GM10266 (cell line): ENCODE data around the gene GYPC.

Experiments
- DNase-seq: peaks from one replicate; pipeline ENCODE4 v3.0.0; 2012; ENCODE audit errors: extremely low spot score
- TF ChIP-seq, protein P1 (sequence below): IDR thresholded peaks from 2 replicates; pipeline ENCODE4 v1.5.1; 2012; ENCODE audit warnings: mild to moderate bottlenecking, low read depth; ENCODE audit not compliant: control insufficient read depth, insufficient read depth; ENCODE audit errors: missing control alignments

Gene GYPC

DNA sequence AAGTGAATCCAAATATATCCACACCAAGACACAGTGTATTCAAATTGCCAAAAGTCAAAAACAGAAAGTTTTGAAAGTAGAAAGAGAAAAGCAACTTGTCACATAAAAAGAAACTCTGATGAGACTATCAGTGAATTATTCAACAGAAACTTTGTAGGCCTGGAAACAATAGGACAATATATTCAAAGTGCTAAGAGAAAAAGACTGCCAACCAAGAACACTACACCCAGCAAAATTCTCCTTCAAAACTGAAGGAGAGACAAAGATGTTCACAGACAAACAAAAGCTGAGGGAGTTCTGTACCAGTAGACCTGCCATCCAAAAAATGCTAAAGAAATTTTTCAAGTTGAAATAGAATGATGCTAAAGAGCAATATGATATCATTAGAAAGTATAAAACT is 69.6 kb downstream of the GYPC start:
- no peak for DNase-seq
- TF ChIP-seq, protein P1, sequence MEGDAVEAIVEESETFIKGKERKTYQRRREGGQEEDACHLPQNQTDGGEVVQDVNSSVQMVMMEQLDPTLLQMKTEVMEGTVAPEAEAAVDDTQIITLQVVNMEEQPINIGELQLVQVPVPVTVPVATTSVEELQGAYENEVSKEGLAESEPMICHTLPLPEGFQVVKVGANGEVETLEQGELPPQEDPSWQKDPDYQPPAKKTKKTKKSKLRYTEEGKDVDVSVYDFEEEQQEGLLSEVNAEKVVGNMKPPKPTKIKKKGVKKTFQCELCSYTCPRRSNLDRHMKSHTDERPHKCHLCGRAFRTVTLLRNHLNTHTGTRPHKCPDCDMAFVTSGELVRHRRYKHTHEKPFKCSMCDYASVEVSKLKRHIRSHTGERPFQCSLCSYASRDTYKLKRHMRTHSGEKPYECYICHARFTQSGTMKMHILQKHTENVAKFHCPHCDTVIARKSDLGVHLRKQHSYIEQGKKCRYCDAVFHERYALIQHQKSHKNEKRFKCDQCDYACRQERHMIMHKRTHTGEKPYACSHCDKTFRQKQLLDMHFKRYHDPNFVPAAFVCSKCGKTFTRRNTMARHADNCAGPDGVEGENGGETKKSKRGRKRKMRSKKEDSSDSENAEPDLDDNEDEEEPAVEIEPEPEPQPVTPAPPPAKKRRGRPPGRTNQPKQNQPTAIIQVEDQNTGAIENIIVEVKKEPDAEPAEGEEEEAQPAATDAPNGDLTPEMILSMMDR, result no peak

DNA sequence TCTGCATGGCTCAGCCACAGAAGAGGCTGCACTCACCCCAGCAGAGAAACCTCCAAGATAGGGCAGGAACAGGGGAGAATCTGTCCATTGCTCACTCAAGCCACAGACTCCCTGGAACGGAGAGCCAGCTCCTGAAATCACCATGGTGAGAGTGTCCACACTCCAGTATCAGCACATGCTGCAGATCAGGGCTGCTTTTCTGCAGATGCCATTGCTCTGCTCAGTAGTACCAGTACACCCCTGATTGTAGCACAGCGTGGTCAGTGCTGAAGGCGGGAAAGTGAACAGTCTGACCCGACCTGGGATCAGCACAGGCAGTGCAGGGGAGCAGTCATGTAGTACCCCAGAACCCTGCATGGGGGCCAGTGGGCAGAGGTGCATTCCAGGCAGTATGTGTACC is 73.9 kb downstream of the GYPC start:
- TF ChIP-seq, protein P1, result no peak
- DNase-seq, result no peak

DNA sequence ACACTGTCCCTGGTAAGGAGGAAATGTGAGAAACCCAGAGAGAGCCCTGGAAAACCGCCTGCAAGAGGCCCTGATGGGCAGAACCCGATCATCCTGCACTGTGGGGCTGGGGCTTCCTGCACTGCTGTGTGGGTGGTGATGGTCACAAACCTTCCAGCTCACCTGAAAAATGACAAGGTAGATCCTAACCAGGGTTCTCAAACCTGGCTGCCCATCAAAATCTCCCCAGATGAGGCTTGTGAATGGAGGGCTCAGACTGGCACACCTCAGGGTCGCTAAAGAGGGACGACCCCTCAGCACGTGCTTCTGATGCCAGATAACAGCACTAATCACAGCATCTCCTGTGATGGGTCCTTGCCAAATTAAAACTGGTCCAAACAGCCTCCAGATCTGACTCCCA is 74.7 kb downstream of the GYPC start:
- DNase-seq, result no peak
- TF ChIP-seq, protein P1, result no peak

DNA sequence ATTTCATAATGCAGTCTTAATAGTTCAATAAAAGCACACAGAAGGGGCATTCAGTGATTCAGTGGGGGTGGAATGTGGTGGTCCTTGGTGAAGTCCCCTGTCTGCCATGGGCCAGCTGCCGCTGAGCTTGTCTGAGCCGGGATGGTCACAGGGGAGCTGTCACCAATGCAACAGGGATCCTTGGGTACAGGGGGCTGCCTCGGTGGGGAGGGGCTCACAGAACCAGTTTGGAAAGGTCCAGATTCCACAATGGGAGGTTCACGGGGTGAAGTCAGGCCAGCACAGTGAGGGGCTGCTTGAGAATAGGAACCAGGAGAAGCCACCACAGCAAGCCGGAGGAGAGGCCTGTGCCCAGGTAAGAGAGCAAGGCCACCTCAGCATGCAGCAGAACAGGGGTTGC is 75.4 kb downstream of the GYPC start:
- TF ChIP-seq, protein P1, result no peak
- DNase-seq, result no peak

DNA sequence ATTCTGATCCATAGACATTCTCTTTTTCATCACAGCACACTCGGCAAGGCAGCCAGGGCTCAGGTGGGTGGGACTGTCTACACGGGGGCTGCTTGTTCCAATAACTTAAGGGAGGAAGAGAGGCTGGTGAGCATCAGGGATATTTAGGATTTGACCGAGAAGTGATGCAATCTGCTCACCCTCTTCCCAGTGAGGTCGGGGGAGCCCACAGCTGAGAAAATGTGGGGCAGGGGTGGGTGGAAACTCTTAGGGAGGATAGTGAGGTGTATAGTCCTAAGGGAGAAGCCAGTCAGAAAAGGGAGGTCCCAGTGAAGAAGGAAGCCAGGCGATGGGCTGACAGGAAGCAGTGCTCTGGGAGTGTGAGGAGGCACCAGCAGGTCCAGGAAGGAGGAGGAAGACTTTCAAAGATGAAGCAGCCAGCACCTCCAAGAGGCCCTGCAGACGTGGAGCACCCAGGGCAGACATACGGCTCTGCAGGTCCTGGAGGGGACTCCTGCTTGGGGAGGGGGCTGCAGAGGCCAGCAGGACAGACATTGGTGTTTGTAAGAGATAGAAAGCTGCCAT is 76.8 kb downstream of the GYPC start:
- DNase-seq, result no peak
- TF ChIP-seq, protein P1, result no peak

DNA sequence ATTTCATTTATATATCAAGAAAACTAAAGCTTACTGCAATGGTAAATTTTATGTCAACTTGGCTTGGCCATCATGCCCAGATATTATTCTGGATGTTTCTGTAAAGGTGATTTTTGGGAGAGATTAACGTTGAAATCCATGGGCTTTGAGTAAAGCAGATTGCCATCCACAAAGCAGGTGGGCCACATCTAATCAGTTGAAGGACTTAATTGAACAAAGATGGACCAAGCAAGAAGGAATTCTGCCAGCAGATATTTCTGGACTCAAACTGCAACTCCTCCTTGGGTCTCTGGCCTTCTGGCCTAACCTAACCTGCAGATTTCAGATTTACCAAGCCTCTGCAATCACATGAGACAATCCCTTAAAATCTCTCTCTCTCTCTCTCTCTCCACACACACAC is 77.8 kb downstream of the GYPC start:
- TF ChIP-seq, protein P1, result no peak

DNA sequence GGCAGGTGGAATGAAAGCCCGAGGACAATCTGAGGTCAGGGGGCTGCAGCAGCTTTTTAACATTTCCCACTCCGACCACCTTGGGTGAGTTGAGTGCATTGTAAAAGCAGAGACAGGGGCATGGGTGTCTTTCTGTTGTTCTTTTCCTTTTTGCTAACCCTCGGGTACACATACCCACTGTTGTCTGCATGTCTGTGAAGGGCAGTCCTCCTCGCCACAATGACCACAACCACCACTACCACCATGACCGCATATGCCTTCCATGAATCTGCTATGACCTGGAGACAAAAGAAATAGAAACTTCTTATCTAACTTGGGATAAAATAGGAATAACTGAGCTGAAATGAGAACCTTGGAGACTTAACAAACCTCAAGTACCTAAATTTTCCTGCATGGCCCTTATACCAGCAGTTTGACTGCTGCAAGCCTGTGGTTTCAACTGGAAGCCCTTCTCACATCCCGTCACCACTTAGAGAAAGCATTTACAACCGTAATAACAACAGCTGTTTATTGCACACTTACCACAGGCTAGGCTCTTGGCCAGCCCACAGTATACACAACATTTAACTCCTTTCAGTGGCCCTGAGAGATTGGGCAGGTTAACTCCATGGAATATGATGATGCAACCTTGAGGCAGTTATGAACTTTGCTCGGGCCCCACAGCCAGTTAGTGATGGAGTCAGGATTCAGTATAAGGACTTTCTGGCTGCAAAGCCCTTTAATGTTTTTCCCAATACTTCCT is 80.3 kb downstream of the GYPC start:
- TF ChIP-seq, protein P1, result no peak
- no peak for DNase-seq

More for the DNA sequence above, 77.8 kb downstream of the GYPC start:
- DNase-seq, result no peak
